ENCODE data around the gene LRRC10.

GRCh38 chr12:69588527-69588926, 22.2 kb downstream of the LRRC10 start:
- TF ChIP-seq, protein P1, sequence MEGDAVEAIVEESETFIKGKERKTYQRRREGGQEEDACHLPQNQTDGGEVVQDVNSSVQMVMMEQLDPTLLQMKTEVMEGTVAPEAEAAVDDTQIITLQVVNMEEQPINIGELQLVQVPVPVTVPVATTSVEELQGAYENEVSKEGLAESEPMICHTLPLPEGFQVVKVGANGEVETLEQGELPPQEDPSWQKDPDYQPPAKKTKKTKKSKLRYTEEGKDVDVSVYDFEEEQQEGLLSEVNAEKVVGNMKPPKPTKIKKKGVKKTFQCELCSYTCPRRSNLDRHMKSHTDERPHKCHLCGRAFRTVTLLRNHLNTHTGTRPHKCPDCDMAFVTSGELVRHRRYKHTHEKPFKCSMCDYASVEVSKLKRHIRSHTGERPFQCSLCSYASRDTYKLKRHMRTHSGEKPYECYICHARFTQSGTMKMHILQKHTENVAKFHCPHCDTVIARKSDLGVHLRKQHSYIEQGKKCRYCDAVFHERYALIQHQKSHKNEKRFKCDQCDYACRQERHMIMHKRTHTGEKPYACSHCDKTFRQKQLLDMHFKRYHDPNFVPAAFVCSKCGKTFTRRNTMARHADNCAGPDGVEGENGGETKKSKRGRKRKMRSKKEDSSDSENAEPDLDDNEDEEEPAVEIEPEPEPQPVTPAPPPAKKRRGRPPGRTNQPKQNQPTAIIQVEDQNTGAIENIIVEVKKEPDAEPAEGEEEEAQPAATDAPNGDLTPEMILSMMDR (IDR thresholded peaks at IDR 0.05; ENCODE audit: insufficient read depth, low read length) = no peak
- TF ChIP-seq GABPA (IDR thresholded peaks at IDR 0.05; ENCODE audit: low read depth) = no peak
- TF ChIP-seq, protein P2, sequence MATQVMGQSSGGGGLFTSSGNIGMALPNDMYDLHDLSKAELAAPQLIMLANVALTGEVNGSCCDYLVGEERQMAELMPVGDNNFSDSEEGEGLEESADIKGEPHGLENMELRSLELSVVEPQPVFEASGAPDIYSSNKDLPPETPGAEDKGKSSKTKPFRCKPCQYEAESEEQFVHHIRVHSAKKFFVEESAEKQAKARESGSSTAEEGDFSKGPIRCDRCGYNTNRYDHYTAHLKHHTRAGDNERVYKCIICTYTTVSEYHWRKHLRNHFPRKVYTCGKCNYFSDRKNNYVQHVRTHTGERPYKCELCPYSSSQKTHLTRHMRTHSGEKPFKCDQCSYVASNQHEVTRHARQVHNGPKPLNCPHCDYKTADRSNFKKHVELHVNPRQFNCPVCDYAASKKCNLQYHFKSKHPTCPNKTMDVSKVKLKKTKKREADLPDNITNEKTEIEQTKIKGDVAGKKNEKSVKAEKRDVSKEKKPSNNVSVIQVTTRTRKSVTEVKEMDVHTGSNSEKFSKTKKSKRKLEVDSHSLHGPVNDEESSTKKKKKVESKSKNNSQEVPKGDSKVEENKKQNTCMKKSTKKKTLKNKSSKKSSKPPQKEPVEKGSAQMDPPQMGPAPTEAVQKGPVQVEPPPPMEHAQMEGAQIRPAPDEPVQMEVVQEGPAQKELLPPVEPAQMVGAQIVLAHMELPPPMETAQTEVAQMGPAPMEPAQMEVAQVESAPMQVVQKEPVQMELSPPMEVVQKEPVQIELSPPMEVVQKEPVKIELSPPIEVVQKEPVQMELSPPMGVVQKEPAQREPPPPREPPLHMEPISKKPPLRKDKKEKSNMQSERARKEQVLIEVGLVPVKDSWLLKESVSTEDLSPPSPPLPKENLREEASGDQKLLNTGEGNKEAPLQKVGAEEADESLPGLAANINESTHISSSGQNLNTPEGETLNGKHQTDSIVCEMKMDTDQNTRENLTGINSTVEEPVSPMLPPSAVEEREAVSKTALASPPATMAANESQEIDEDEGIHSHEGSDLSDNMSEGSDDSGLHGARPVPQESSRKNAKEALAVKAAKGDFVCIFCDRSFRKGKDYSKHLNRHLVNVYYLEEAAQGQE (IDR thresholded peaks at IDR 0.05; ENCODE audit: insufficient replicate concordance, low read depth) = no peak

Data from HL-60 (cell line).